ENCODE data around the gene RFFL.

DNA sequence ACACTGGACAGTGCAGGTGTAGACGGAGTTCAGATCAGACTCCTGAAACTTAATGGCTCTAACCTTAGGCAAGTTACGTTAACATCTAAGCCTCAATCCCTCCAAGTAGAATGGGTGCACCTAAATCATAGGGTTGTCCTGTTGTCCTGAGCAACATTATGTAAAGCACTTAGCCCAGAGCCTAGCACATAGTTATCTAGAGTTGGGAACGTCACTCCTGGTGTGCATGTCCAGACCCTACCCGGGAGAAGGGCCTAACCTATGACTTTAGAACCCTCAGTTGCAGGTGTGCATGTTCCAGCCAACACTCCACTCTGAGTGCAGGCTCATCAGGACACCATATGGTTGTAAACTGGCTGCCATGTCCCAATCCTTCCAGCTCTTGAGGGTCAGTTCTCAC, 57.2 kb downstream of the RFFL start:
- TF ChIP-seq, protein P1, sequence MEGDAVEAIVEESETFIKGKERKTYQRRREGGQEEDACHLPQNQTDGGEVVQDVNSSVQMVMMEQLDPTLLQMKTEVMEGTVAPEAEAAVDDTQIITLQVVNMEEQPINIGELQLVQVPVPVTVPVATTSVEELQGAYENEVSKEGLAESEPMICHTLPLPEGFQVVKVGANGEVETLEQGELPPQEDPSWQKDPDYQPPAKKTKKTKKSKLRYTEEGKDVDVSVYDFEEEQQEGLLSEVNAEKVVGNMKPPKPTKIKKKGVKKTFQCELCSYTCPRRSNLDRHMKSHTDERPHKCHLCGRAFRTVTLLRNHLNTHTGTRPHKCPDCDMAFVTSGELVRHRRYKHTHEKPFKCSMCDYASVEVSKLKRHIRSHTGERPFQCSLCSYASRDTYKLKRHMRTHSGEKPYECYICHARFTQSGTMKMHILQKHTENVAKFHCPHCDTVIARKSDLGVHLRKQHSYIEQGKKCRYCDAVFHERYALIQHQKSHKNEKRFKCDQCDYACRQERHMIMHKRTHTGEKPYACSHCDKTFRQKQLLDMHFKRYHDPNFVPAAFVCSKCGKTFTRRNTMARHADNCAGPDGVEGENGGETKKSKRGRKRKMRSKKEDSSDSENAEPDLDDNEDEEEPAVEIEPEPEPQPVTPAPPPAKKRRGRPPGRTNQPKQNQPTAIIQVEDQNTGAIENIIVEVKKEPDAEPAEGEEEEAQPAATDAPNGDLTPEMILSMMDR (IDR thresholded peaks at IDR 0.05; ENCODE audit: low read depth, low read length) = no peak
- no peak for TF ChIP-seq EZH2phosphoT487 (IDR thresholded peaks at IDR 0.05; ENCODE audit: low read depth)

Data from OCI-LY3 (cell line).